Measurements from ENCODE around the gene AUP1. TPM values are rescaled to one million over a fixed set of nuclear protein-coding genes. Genes with fewer than 3 reads are reported as not detected.
A peak's percentile ranks its signal among the peaks of the same experiment; 100 is the strongest.

The AUP1 gene
- polyA plus RNA-seq, 3 donors: 130 to 385 (median 149) TPM

GRCh38 chr2:74499940-74500577 lies 29.4 kb downstream of the AUP1 start:
- Mint-ChIP-seq H3K9me3 (peaks cover 0 to 27% (median 4%) of the 10 kb centered on the region in 7 donors), H3K27me3 (ENCODE audit: low read depth in 3 of 3) (peaks cover 62 to 81% (median 64%) of the 10 kb centered on the region in 3 donors), H3K36me3 (peaks cover 36 to 46% of the 10 kb centered on the region in 2 donors), H3K27ac (peak overlapping the region in 1 of 7 donors; percentile 4), H3K4me1 (peaks cover 57% of the 10 kb centered on the region), H3K4me3 (peak overlapping the region in 1 of 2 donors; percentile 96)
- no peak for DNase-seq
- Histone ChIP-seq H3K27me3 (ENCODE audit: control insufficient read depth in 2 of 2, insufficient read depth in 2 of 2, low read length in 2 of 2) (peaks cover 51 to 66% of the 10 kb centered on the region in 2 donors), H3K79me2 (ENCODE audit: insufficient read depth, low read length) (peaks cover 10% of the 10 kb centered on the region), H3K36me3 (replicated peaks in 1 of 2; ENCODE audit: control insufficient read depth in 1 of 2, insufficient read depth in 2 of 2, low read length in 2 of 2) (no peaks in the 10 kb centered on the region), H3K4me2 (replicated peaks; ENCODE audit: extremely low read depth, low read length, poor library complexity, severe bottlenecking) (peak overlapping the region; percentile 87), H4K20me1 (ENCODE audit: insufficient read depth, low read length) (no peaks in the 10 kb centered on the region), H2AFZ (ENCODE audit: insufficient read depth, low read depth, low read length, poor library complexity, severe bottlenecking) (no peak overlapping the region), H3K4me1 (ENCODE audit: control insufficient read depth in 1 of 2, insufficient read depth in 2 of 2, low read length in 2 of 2) (peaks cover 54 to 60% of the 10 kb centered on the region in 2 donors), H3K27ac (ENCODE audit: low read depth in 1 of 2, low read length in 2 of 2) (no peak overlapping the region), H3K9ac (ENCODE audit: insufficient read depth, low read length, poor library complexity, severe bottlenecking) (no peak overlapping the region), H3K4me3 (replicated peaks in 1 of 3; ENCODE audit: low read depth in 2 of 3, low read length in 3 of 3) (peak overlapping the region in 1 of 3 experiments; percentile 79), H3K9me3 (replicated peaks in 1 of 2; ENCODE audit: control insufficient read depth in 1 of 2, insufficient read depth in 1 of 2, low read length in 2 of 2) (peaks cover 0 to 20% of the 10 kb centered on the region in 2 donors)
- intact Hi-C loops (cut with micrococcal nuclease): no loop called here
- no peak for TF ChIP-seq CTCF (IDR thresholded peaks at IDR 0.05)
- WGBS (ENCODE audit: insufficient coverage): 57% methylated on average over 12 of the region's 15 CpGs

GRCh38 chr2:74499267-74499939 lies 30.1 kb downstream of the AUP1 start, which contains the start of gene LBX2:
Gene LBX2 (minus strand): TSS chr2:74499603. CDS start chr2:74499537, 66 bp downstream.
- peaks cover 0 to 27% (median 4%) of the 10 kb centered on the region in 7 donors for H3K9me3 Mint-ChIP-seq
- intact Hi-C loops (cut with micrococcal nuclease): no loop called here
- Histone ChIP-seq H3K79me2 (ENCODE audit: insufficient read depth, low read length) (peaks cover 10% of the 10 kb centered on the region), H2AFZ (ENCODE audit: insufficient read depth, low read depth, low read length, poor library complexity, severe bottlenecking) (peak within 1 kb of the TSS; percentile 90), H4K20me1 (ENCODE audit: insufficient read depth, low read length) (no peaks in the 10 kb centered on the region), H3K9me3 (replicated peaks in 1 of 2; ENCODE audit: control insufficient read depth in 1 of 2, insufficient read depth in 1 of 2, low read length in 2 of 2) (peaks cover 0 to 20% of the 10 kb centered on the region in 2 donors), H3K9ac (ENCODE audit: insufficient read depth, low read length, poor library complexity, severe bottlenecking) (peak within 1 kb of the TSS; percentile 56), H3K4me1 (ENCODE audit: control insufficient read depth in 1 of 2, insufficient read depth in 2 of 2, low read length in 2 of 2) (peaks cover 48 to 53% of the 10 kb centered on the region in 2 donors), H3K27me3 (ENCODE audit: control insufficient read depth in 2 of 2, insufficient read depth in 2 of 2, low read length in 2 of 2) (peaks cover 51 to 66% of the 10 kb centered on the region in 2 donors), H3K36me3 (replicated peaks in 1 of 2; ENCODE audit: control insufficient read depth in 1 of 2, insufficient read depth in 2 of 2, low read length in 2 of 2) (peaks cover 0 to 3% of the 10 kb centered on the region in 2 donors), H3K4me2 (replicated peaks; ENCODE audit: extremely low read depth, low read length, poor library complexity, severe bottlenecking) (peak within 1 kb of the TSS; percentile 87), H3K27ac (ENCODE audit: low read depth in 1 of 2, low read length in 2 of 2) (no peak within 1 kb of the TSS), H3K4me3 (replicated peaks in 1 of 3; ENCODE audit: low read depth in 2 of 3, low read length in 3 of 3) (peak within 1 kb of the TSS; percentile 29 to 79 (median 35))
- WGBS (ENCODE audit: insufficient coverage): 1% methylated on average over 54 of the region's 65 CpGs
- peak within 1 kb of the TSS in 2 of 7 donors; percentile 3 to 4 for H3K27ac Mint-ChIP-seq
- H3K27me3 Mint-ChIP-seq (ENCODE audit: low read depth in 3 of 3): peaks cover 62 to 81% (median 64%) of the 10 kb centered on the region in 3 donors
- H3K4me1 Mint-ChIP-seq: peaks cover 50% of the 10 kb centered on the region
- peaks cover 35 to 41% of the 10 kb centered on the region in 2 donors for H3K36me3 Mint-ChIP-seq
- no peak for TF ChIP-seq CTCF (IDR thresholded peaks at IDR 0.05)
- DNase-seq: no peak
- H3K4me3 Mint-ChIP-seq: peak within 1 kb of the TSS; percentile 76 to 97
